KOPT-K1 (cell line): ENCODE results near the gene RPL41.

Source experiments
- H3K27ac ChIP-seq: fragments of 200-600 bp; sonication (generic); 2 replicates; pipeline ENCODE4 v1.5.1; 2016; ENCODE audit warnings: antibody characterized with exemption, mild to moderate bottlenecking, low read depth, low read length; ENCODE audit not compliant: poor library complexity, severe bottlenecking
- H3K36me3 ChIP-seq: fragments of 200-600 bp; sonication (generic); 2 replicates; pipeline ENCODE4 v1.5.1; 2017; ENCODE audit warnings: antibody characterized with exemption, mild to moderate bottlenecking, low read length, moderate library complexity; ENCODE audit not compliant: insufficient read depth
- H3K9me3 ChIP-seq: fragments of 200-600 bp; sonication (generic); 2 replicates; pipeline ENCODE4 v1.5.1; 2017; ENCODE audit warnings: antibody characterized with exemption, low read length, mild to moderate bottlenecking; ENCODE audit not compliant: insufficient read depth, poor library complexity, severe bottlenecking

Gene RPL41

GRCh38 chr12:56129206-56129941 is 12.9 kb downstream of the RPL41 start:
- H3K27ac ChIP-seq = peak overlapping the region; percentile 77
- peaks cover 44% of the 10 kb centered on the region for H3K36me3 ChIP-seq
- H3K9me3 ChIP-seq = no peaks in the 10 kb centered on the region

- Histone ChIP-seq H3K36me3 (peaks cover 50% of the 10 kb centered on the region), H3K27ac (peak overlapping the region; percentile 77), H3K9me3 (no peaks in the 10 kb centered on the region)
Observed at GRCh38 chr12:56129942-56130495, 13.6 kb downstream of the RPL41 start.

GRCh38 chr12:56130876-56131275 is 14.4 kb downstream of the RPL41 start:
- no peaks in the 10 kb centered on the region for H3K9me3 ChIP-seq
- H3K27ac ChIP-seq = peak overlapping the region; percentile 77
- peaks cover 59% of the 10 kb centered on the region for H3K36me3 ChIP-seq

GRCh38 chr12:56134897-56135296 is 18.5 kb downstream of the RPL41 start:
- H3K36me3 ChIP-seq = peaks cover 99% of the 10 kb centered on the region
- no peak overlapping the region for H3K27ac ChIP-seq
- H3K9me3 ChIP-seq = no peaks in the 10 kb centered on the region

GRCh38 chr12:56137853-56138571 is 21.6 kb downstream of the RPL41 start:
- Histone ChIP-seq H3K9me3 (no peaks in the 10 kb centered on the region), H3K36me3 (peaks cover 98% of the 10 kb centered on the region), H3K27ac (peak overlapping the region; percentile 16)

- no peak overlapping the region for H3K27ac ChIP-seq
- peaks cover 82% of the 10 kb centered on the region for H3K36me3 ChIP-seq
Observed at GRCh38 chr12:56141946-56142784, 25.7 kb downstream of the RPL41 start.

GRCh38 chr12:56143217-56143616 is 26.8 kb downstream of the RPL41 start:
- peaks cover 71% of the 10 kb centered on the region for H3K36me3 ChIP-seq
- no peaks in the 10 kb centered on the region for H3K9me3 ChIP-seq
- H3K27ac ChIP-seq = no peak overlapping the region

More at GRCh38 chr12:56141946-56142784, 25.7 kb downstream of the RPL41 start:
- no peaks in the 10 kb centered on the region for H3K9me3 ChIP-seq

GRCh38 chr12:56143870-56144269 is 27.4 kb downstream of the RPL41 start:
- no peaks in the 10 kb centered on the region for H3K9me3 ChIP-seq
- no peak overlapping the region for H3K27ac ChIP-seq
- peaks cover 64% of the 10 kb centered on the region for H3K36me3 ChIP-seq

- Histone ChIP-seq H3K27ac (no peak overlapping the region), H3K9me3 (no peaks in the 10 kb centered on the region), H3K36me3 (peaks cover 51% of the 10 kb centered on the region)
Observed at GRCh38 chr12:56145217-56145616, 28.8 kb downstream of the RPL41 start.

GRCh38 chr12:56146492-56147460 is 30.3 kb downstream of the RPL41 start:
- Histone ChIP-seq H3K27ac (no peak overlapping the region), H3K9me3 (no peaks in the 10 kb centered on the region), H3K36me3 (peaks cover 37% of the 10 kb centered on the region)

GRCh38 chr12:56150563-56150962 is 34.1 kb downstream of the RPL41 start:
- H3K9me3 ChIP-seq = no peaks in the 10 kb centered on the region
- H3K36me3 ChIP-seq = peaks cover 16% of the 10 kb centered on the region; the same call in 1 of the 2 replicates
- no peak overlapping the region for H3K27ac ChIP-seq

GRCh38 chr12:56151672-56152131 is 35.3 kb downstream of the RPL41 start:
- Histone ChIP-seq H3K36me3 (peaks cover 23% of the 10 kb centered on the region), H3K27ac (peak overlapping the region; percentile 92), H3K9me3 (no peaks in the 10 kb centered on the region)

- H3K36me3 ChIP-seq = peaks cover 23% of the 10 kb centered on the region
- no peaks in the 10 kb centered on the region for H3K9me3 ChIP-seq
- peak within 1 kb of the TSS; percentile 92 for H3K27ac ChIP-seq
Observed at GRCh38 chr12:56152132-56152755, 35.8 kb downstream of the RPL41 start, which contains the start of gene MYL6B. Gene MYL6B (plus strand): TSS chr12:56152587. CDS start chr12:56153919, 1,332 bp downstream.
